Measurements from ENCODE around the gene RIMKLB.
"Not testable (repeated sequence)": the region's sequence is repeated elsewhere in the genome, so short reads cannot be mapped to it uniquely, and the experiment has no call there.

RIMKLB gene

DNA sequence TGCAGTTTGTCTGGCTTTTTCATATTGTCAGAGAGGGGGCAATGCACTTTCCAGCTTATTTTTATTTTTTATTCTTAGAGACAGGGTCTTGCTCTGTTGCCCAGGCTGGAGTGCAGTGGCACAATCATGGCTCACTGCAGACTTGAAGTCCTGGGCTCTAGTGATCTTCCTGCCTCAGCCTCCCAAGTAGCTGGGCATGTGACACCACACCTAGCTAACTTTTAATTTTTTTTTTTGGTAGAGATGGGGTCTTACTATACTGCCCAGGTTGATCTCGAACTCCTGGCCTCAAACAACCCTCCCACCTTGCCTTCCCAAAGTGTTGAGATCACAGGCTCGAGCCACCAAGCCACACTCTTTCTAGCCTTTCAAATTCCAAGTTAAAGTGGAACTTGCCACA lies 120.7 kb downstream of the RIMKLB start:
- ChIA-PET CTCF (interaction anchor here (0.8 kb wide), 1 partner anchor 72 kb away, joined by 3 read pairs; no protein-coding TSS in a partner anchor), POLR2A (no interaction called here)
- no peak for TF ChIP-seq BHLHE40 (IDR thresholded peaks at IDR 0.05; ENCODE audit: borderline replicate concordance)
- no peak for TF ChIP-seq NFRKB (IDR thresholded peaks at IDR 0.05)
- TF ChIP-seq HDGF (IDR thresholded peaks at IDR 0.05; ENCODE audit: borderline replicate concordance): no peak
- no peak for TF ChIP-seq FOXA1 (IDR thresholded peaks at IDR 0.05)
- TF ChIP-seq TARDBP (IDR thresholded peaks at IDR 0.05): no peak
- no peak for TF ChIP-seq ELF4 (IDR thresholded peaks at IDR 0.05)
- no peak for TF ChIP-seq FOXM1 (IDR thresholded peaks at IDR 0.05; ENCODE audit: borderline replicate concordance)
- no peak for TF ChIP-seq ARNT (IDR thresholded peaks at IDR 0.05)
- TF ChIP-seq CTBP1 (IDR thresholded peaks at IDR 0.05; ENCODE audit: borderline replicate concordance): no peak
- no peak for TF ChIP-seq SUZ12 (IDR thresholded peaks at IDR 0.05)
- no peak for DNase-seq (ENCODE audit: extremely low spot score)

DNA sequence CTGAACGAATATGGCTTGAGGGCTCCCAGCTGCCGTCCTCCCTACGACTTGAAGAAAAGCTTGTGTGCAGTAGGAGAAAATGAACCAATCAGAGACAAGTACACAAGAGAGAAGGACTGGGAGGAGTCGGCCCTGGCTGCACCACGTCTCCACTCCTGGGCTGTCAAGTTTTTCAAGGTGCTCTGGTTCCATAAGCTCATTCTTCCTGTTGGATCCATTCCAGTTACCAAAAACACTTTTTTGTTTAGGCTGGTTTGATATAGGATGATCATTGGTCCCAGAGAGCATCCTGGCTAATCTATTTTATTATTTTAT lies 121.8 kb downstream of the RIMKLB start:
- POLR2A ChIA-PET: interaction anchor here (0.6 kb wide), 1 partner anchor 35 kb away, joined by 3 read pairs; no protein-coding TSS in a partner anchor
- no peak for TF ChIP-seq ZNF384 (IDR thresholded peaks at IDR 0.05)
- TF ChIP-seq LEF1 (IDR thresholded peaks at IDR 0.05; ENCODE audit: borderline replicate concordance): no peak
- TF ChIP-seq HDGF (IDR thresholded peaks at IDR 0.05; ENCODE audit: borderline replicate concordance): no peak
- TF ChIP-seq BHLHE40 (IDR thresholded peaks at IDR 0.05; ENCODE audit: borderline replicate concordance): no peak
- no peak for TF ChIP-seq TARDBP (IDR thresholded peaks at IDR 0.05)
- no peak for TF ChIP-seq SUZ12 (IDR thresholded peaks at IDR 0.05)
- no peak for TF ChIP-seq ELF4 (IDR thresholded peaks at IDR 0.05)
- no peak for TF ChIP-seq L3MBTL2 (conservative IDR thresholded peaks at IDR 0.05)
- TF ChIP-seq ARNT (IDR thresholded peaks at IDR 0.05): no peak
- no peak for TF ChIP-seq NFRKB (IDR thresholded peaks at IDR 0.05)
- no peak for TF ChIP-seq SP1 (IDR thresholded peaks at IDR 0.05)
- no peak for TF ChIP-seq FOXM1 (IDR thresholded peaks at IDR 0.05; ENCODE audit: borderline replicate concordance)
- CTCF ChIA-PET: no interaction called here
- no peak for DNase-seq (ENCODE audit: extremely low spot score)

DNA sequence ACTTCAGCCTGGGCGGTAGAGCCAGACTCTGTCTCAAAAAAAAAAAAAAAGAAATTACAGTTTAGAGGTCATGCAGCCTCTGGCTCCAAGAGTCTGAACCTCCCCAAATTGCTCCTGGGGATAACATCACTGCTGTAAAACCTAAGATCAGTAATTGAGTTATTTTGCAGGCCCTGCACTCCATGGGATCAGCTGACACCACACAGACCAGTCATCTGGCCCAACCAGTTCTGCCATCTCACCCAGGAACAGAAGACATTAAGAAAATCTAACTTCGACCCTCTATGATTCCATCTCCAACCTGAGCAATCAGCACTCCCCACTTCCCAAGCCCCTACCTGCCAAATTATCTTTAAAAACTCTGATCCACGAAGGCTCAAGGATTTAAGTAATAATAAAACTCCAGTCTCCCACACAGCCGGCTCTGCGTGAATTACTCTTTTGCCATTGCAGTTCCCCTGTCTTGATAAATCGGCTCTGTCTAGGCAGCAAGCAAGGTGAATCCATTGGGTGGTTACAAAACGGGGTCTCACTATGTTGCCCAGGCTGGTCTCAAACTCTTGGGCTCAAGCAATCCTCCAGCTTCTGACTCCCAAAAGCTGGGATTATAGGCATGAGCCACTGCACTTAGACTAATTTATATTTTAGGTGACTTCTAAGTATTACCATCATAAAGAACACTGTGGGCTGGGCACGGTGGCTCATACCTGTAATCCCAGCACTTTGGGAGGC lies 123.1 kb downstream of the RIMKLB start:
- CTCF ChIA-PET; POLR2A ChIA-PET; DNase-seq (ENCODE audit: extremely low spot score): not testable (repeated sequence)

DNA sequence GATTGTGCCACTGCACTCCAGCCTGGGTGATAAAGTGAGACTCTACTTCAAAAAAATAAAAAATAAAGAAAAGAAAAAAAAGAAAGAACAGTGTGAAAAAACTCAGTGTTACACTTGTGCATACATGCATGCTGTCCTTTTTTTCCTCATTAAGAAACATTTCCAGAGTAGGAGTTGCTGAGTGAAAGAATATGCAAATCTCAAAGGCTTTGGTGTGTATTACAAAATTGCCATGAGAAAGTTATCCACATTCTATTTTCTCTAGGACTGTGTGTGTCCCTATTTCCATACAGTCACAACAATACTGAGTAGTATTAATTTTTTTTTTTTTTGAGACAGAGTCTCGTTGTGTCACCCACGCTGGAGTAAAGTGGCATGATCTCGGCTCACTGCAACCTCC lies 123.8 kb downstream of the RIMKLB start:
- no peak for DNase-seq (ENCODE audit: extremely low spot score)
- POLR2A ChIA-PET: no interaction called here
- TF ChIP-seq FOXM1 (IDR thresholded peaks at IDR 0.05; ENCODE audit: borderline replicate concordance): no peak
- TF ChIP-seq HDGF (IDR thresholded peaks at IDR 0.05; ENCODE audit: borderline replicate concordance): no peak
- no peak for TF ChIP-seq FOXA1 (IDR thresholded peaks at IDR 0.05)
- TF ChIP-seq SP1 (IDR thresholded peaks at IDR 0.05): no peak
- TF ChIP-seq TARDBP (IDR thresholded peaks at IDR 0.05): no peak
- no peak for TF ChIP-seq ELF4 (IDR thresholded peaks at IDR 0.05)
- no peak for TF ChIP-seq ARNT (IDR thresholded peaks at IDR 0.05)
- no peak for TF ChIP-seq SUZ12 (IDR thresholded peaks at IDR 0.05)
- TF ChIP-seq, protein P1, sequence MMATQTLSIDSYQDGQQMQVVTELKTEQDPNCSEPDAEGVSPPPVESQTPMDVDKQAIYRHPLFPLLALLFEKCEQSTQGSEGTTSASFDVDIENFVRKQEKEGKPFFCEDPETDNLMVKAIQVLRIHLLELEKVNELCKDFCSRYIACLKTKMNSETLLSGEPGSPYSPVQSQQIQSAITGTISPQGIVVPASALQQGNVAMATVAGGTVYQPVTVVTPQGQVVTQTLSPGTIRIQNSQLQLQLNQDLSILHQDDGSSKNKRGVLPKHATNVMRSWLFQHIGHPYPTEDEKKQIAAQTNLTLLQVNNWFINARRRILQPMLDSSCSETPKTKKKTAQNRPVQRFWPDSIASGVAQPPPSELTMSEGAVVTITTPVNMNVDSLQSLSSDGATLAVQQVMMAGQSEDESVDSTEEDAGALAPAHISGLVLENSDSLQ (IDR thresholded peaks at IDR 0.05): no peak
- no peak for TF ChIP-seq FOXK2 (IDR thresholded peaks at IDR 0.05)
- TF ChIP-seq ZNF384 (IDR thresholded peaks at IDR 0.05): no peak
- TF ChIP-seq NFRKB (IDR thresholded peaks at IDR 0.05): no peak
- no peak for TF ChIP-seq LEF1 (IDR thresholded peaks at IDR 0.05; ENCODE audit: borderline replicate concordance)
- no peak for TF ChIP-seq L3MBTL2 (conservative IDR thresholded peaks at IDR 0.05)
- CTCF ChIA-PET: interaction anchor here (1.2 kb wide), 1 partner anchor 132 kb away, joined by 6 read pairs; no protein-coding TSS in a partner anchor

DNA sequence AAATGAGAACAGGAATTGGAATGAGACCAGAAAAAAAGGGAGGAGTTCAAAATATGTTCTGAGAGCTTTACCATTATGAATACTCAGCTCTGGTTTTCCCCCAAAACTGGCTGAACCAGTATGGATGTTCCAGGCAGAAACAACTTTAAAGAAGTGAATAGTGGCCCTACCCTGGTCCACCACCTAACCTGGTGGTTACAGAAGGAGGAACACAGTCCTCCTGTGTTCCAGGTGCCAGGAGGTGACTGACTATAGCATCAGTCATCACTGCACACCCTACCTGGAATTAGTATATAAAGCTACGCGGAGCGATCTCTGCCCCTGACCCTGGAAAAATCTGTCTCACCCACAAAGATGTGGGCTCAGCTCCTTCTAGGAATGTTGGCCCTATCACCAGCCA lies 124.5 kb downstream of the RIMKLB start, which contains the start of gene A2ML1:
Gene A2ML1, plus strand, starts transcription at position 324 of the 400 bp plus-strand sequence. Its CDS starts 31 bp downstream, at position 355.
- POLR2A ChIA-PET: no interaction called here
- CTCF ChIA-PET: interaction anchor here (0.6 to 1.2 kb wide), 2 partner anchors 11 to 133 kb away, joined by 3 to 6 read pairs; no protein-coding TSS in a partner anchor
- TF ChIP-seq CTBP1 (IDR thresholded peaks at IDR 0.05; ENCODE audit: borderline replicate concordance) (no peak), L3MBTL2 (conservative IDR thresholded peaks at IDR 0.05) (no peak), FOXA1 (IDR thresholded peaks at IDR 0.05) (no peak), SUZ12 (IDR thresholded peaks at IDR 0.05) (no peak), BHLHE40 (IDR thresholded peaks at IDR 0.05; ENCODE audit: borderline replicate concordance) (no peak), FOXK2 (IDR thresholded peaks at IDR 0.05) (no peak), SP1 (IDR thresholded peaks at IDR 0.05) (no peak), ZNF384 (IDR thresholded peaks at IDR 0.05) (no peak), TARDBP (IDR thresholded peaks at IDR 0.05) (no peak), HDGF (IDR thresholded peaks at IDR 0.05; ENCODE audit: borderline replicate concordance) (no peak), ARNT (IDR thresholded peaks at IDR 0.05) (no peak), ELF4 (IDR thresholded peaks at IDR 0.05) (no peak), LEF1 (IDR thresholded peaks at IDR 0.05; ENCODE audit: borderline replicate concordance) (no peak), NFRKB (IDR thresholded peaks at IDR 0.05) (no peak), FOXM1 (IDR thresholded peaks at IDR 0.05; ENCODE audit: borderline replicate concordance) (no peak)
- TF ChIP-seq, protein P1 (IDR thresholded peaks at IDR 0.05): no peak

DNA sequence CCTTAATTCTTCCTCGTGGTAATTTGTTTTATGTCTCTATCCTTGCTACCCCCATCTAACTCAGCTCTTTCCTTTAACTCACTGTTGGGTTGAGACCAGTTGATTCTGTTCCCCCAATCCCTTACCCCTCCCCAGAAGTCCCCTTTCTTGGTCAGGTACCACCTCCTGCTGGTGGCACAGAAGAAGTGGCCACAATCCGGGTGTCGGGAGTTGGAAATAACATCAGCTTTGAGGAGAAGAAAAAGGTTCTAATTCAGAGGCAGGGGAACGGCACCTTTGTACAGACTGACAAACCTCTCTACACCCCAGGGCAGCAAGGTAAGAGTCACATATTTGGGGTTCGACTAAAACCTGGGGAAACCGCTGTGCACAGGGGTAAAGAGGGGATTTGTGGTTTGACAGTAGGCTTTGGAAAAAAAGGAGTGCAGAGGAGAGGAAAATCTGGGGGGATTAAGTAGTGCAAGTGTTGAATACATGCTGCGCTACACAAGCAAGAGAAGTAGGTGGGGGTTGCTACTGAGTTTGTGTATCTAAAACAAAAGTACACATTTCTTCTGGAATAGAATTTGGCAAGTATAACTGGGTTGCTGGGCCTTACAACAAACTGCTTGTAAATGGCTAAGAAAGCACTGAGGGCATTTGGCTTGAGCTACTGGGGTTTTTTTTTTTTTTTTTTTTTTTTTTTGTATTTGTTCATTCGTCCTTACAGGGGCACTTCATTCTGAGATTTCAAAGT lies 125.9 kb downstream of the RIMKLB start:
- CTCF ChIA-PET: interaction anchor here (0.6 to 2.5 kb wide), 8 partner anchors 9 to 147 kb away, joined by 3 to 21 read pairs (median 6); no protein-coding TSS in a partner anchor
- DNase-seq (ENCODE audit: extremely low spot score): peak; percentile 58
- no peak for TF ChIP-seq NFRKB (IDR thresholded peaks at IDR 0.05)
- no peak for TF ChIP-seq ARNT (IDR thresholded peaks at IDR 0.05)
- TF ChIP-seq ELF4 (IDR thresholded peaks at IDR 0.05): no peak
- no peak for TF ChIP-seq FOXK2 (IDR thresholded peaks at IDR 0.05)
- TF ChIP-seq CTBP1 (IDR thresholded peaks at IDR 0.05; ENCODE audit: borderline replicate concordance): no peak
- TF ChIP-seq, protein P1 (IDR thresholded peaks at IDR 0.05): no peak
- TF ChIP-seq L3MBTL2 (conservative IDR thresholded peaks at IDR 0.05): no peak
- TF ChIP-seq FOXA1 (IDR thresholded peaks at IDR 0.05): no peak
- TF ChIP-seq BHLHE40 (IDR thresholded peaks at IDR 0.05; ENCODE audit: borderline replicate concordance): no peak
- POLR2A ChIA-PET: interaction anchor here (1.1 kb wide), 1 partner anchor 126 kb away, joined by 3 read pairs; the partner anchor contains the start of gene RIMKLB

More for the DNA sequence above, 124.5 kb downstream of the RIMKLB start, which contains the start of gene A2ML1:
- DNase-seq (ENCODE audit: extremely low spot score): no peak

Measured in HEK293T (cell line).